ENCODE measurements around the gene MAGI1.
"Not testable (repeated sequence)": the region's sequence is repeated elsewhere in the genome, so short reads cannot be mapped to it uniquely, and the experiment has no call there.

MAGI1 gene

DNA sequence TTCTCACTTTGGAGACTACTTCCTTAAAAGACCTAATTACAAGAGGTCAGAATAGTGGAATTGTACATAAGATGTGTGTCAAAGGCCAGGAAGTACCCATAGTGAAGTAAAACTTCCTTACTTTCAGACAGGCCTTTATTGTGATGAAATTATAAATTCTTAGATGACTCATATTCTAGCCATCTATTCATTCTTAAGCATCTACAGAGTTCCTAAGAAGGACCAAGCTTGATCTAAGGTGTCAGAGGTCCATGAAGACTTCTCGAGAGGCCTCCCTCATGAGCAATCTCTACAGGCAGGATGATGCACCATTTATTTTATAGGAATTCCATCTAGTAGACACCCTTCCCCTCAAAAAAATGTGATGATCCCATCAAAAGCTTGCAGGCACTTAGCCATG lies 493.3 kb downstream of the MAGI1 start:
- no peak for DNase-seq (ENCODE audit: extremely low spot score)
- TF ChIP-seq FOXA1 (IDR thresholded peaks at IDR 0.05) (no peak), ELF4 (IDR thresholded peaks at IDR 0.05) (no peak), SUZ12 (IDR thresholded peaks at IDR 0.05) (no peak), SP1 (IDR thresholded peaks at IDR 0.05) (no peak), FOXK2 (IDR thresholded peaks at IDR 0.05) (no peak), ZNF384 (IDR thresholded peaks at IDR 0.05) (no peak), L3MBTL2 (conservative IDR thresholded peaks at IDR 0.05) (no peak), TARDBP (IDR thresholded peaks at IDR 0.05) (no peak), FOXM1 (IDR thresholded peaks at IDR 0.05; ENCODE audit: borderline replicate concordance) (no peak), LEF1 (IDR thresholded peaks at IDR 0.05; ENCODE audit: borderline replicate concordance) (no peak), CTBP1 (IDR thresholded peaks at IDR 0.05; ENCODE audit: borderline replicate concordance) (no peak)
- CTCF ChIA-PET: no interaction called here
- POLR2A ChIA-PET: no interaction called here

DNA sequence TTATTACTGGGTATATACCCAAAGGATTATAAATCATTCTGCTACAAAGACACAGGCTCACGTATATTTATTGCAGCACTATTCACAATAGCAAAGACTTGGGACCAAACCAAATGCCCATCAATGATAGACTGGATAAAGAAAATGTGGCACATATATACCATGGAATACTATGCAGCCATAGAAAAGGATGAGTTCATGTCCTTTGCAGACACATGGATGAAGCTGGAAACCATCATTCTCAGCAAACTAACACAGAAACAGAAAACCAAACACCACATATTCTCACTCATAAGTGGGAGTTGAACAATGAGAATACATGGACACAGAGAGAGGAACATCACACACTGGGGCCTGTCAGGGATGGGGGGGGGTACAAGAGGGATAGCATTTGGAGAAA lies 495.3 kb downstream of the MAGI1 start:
- CTCF ChIA-PET; POLR2A ChIA-PET; DNase-seq (ENCODE audit: extremely low spot score): not testable (repeated sequence)

DNA sequence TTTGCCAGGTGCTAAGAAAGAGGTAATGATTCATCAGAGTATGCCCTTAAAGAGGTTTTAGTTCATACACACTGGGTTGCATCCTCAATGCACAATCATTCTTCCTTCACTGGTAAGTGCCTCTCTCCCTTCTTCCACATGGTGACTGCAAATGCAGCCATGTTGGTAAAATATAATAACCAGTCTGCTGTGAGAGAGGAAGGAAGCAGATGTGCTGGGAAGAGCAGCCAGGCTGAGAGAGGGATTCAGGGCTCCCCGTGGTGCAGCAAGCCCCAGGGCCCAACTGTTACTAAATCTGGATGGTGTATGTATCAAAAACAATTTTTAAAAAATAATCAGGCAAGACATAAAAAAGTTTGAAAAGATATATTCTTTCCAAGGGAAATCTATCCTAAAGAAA lies 498.1 kb downstream of the MAGI1 start:
- no peak for DNase-seq (ENCODE audit: extremely low spot score)
- ChIA-PET POLR2A (no interaction called here), CTCF (no interaction called here)
- no peak for TF ChIP-seq FOXM1 (IDR thresholded peaks at IDR 0.05; ENCODE audit: borderline replicate concordance)
- no peak for TF ChIP-seq NFRKB (IDR thresholded peaks at IDR 0.05)
- no peak for TF ChIP-seq ZNF384 (IDR thresholded peaks at IDR 0.05)
- TF ChIP-seq SP1 (IDR thresholded peaks at IDR 0.05): no peak
- TF ChIP-seq ELF4 (IDR thresholded peaks at IDR 0.05): no peak
- TF ChIP-seq BHLHE40 (IDR thresholded peaks at IDR 0.05; ENCODE audit: borderline replicate concordance): no peak
- no peak for TF ChIP-seq CTBP1 (IDR thresholded peaks at IDR 0.05; ENCODE audit: borderline replicate concordance)
- no peak for TF ChIP-seq ARNT (IDR thresholded peaks at IDR 0.05)
- no peak for TF ChIP-seq LEF1 (IDR thresholded peaks at IDR 0.05; ENCODE audit: borderline replicate concordance)
- TF ChIP-seq L3MBTL2 (conservative IDR thresholded peaks at IDR 0.05): no peak
- TF ChIP-seq SUZ12 (IDR thresholded peaks at IDR 0.05): no peak
- TF ChIP-seq FOXA1 (IDR thresholded peaks at IDR 0.05): no peak

DNA sequence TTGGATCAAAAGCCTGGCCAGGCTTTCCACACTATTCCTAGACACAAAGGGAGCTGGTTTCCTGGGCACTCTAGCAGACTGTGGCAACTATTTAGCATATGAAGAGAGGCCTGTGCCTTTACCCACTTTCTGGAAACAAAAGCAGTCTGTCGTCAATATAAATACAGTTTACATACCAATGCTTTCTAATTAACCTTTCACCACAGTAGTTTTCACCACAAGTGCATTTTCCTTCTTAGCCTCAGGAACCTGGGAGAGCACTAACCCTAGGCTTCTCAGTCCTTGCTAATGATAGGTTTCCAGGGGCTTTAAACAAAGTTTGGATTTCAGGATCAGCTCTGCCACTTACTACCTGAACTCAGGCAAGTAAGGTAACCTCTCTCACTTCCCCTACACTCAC lies 499.1 kb downstream of the MAGI1 start:
- CTCF ChIA-PET: no interaction called here
- POLR2A ChIA-PET: no interaction called here
- TF ChIP-seq SP1 (IDR thresholded peaks at IDR 0.05): no peak
- TF ChIP-seq, protein P1, sequence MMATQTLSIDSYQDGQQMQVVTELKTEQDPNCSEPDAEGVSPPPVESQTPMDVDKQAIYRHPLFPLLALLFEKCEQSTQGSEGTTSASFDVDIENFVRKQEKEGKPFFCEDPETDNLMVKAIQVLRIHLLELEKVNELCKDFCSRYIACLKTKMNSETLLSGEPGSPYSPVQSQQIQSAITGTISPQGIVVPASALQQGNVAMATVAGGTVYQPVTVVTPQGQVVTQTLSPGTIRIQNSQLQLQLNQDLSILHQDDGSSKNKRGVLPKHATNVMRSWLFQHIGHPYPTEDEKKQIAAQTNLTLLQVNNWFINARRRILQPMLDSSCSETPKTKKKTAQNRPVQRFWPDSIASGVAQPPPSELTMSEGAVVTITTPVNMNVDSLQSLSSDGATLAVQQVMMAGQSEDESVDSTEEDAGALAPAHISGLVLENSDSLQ (IDR thresholded peaks at IDR 0.05): no peak
- DNase-seq (ENCODE audit: extremely low spot score): no peak

DNA sequence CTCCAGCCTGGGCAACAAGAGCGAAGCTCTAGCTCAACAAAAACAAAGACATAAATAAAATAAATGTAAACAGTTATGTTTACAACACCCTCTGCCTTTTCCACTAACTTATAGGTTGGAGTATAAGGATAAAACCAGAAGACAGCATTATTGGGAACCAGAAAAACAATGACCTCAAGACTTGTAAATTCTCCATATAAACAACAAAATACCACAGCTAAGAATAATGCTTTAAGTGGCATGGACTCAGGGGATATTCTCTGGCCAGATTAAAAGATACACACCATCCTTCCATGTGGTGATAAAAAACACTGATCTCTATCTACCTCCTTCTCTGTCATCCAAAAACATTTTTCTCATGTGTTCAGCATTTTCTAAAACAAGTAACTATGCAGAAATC lies 500.6 kb downstream of the MAGI1 start:
- DNase-seq (ENCODE audit: extremely low spot score): no peak
- ChIA-PET POLR2A (no interaction called here), CTCF (no interaction called here)
- no peak for TF ChIP-seq ELF4 (IDR thresholded peaks at IDR 0.05)
- no peak for TF ChIP-seq SP1 (IDR thresholded peaks at IDR 0.05)
- TF ChIP-seq NFRKB (IDR thresholded peaks at IDR 0.05): no peak
- TF ChIP-seq HDGF (IDR thresholded peaks at IDR 0.05; ENCODE audit: borderline replicate concordance): no peak
- no peak for TF ChIP-seq FOXM1 (IDR thresholded peaks at IDR 0.05; ENCODE audit: borderline replicate concordance)
- TF ChIP-seq FOXA1 (IDR thresholded peaks at IDR 0.05): no peak
- TF ChIP-seq LEF1 (IDR thresholded peaks at IDR 0.05; ENCODE audit: borderline replicate concordance): no peak
- TF ChIP-seq CTBP1 (IDR thresholded peaks at IDR 0.05; ENCODE audit: borderline replicate concordance): no peak
- no peak for TF ChIP-seq FOXK2 (IDR thresholded peaks at IDR 0.05)
- no peak for TF ChIP-seq SUZ12 (IDR thresholded peaks at IDR 0.05)
- TF ChIP-seq BHLHE40 (IDR thresholded peaks at IDR 0.05; ENCODE audit: borderline replicate concordance): no peak

DNA sequence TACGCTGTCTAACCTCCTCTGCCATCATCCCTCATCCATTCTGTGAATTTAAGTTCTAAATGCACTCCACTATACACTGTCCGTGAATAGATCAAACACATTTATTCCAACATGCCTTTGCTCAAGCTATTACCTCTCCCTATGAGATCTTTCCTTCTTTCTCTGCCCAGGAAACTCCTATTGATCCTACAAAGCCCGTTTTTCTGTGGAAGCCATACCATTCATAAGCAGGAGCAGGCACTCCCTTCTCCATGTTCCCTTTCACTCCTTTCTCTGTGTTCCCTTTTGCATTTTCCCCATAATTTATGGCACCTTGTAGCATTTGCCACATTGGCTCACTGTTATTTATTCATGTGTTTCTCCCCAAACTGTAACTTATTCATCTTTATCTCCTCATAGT lies 501.6 kb downstream of the MAGI1 start:
- CTCF ChIA-PET: no interaction called here
- no peak for DNase-seq (ENCODE audit: extremely low spot score)
- no peak for TF ChIP-seq L3MBTL2 (conservative IDR thresholded peaks at IDR 0.05)
- TF ChIP-seq ZNF384 (IDR thresholded peaks at IDR 0.05): no peak
- no peak for TF ChIP-seq NFRKB (IDR thresholded peaks at IDR 0.05)
- TF ChIP-seq, protein P1 (IDR thresholded peaks at IDR 0.05): no peak
- no peak for TF ChIP-seq SP1 (IDR thresholded peaks at IDR 0.05)
- TF ChIP-seq LEF1 (IDR thresholded peaks at IDR 0.05; ENCODE audit: borderline replicate concordance): no peak
- no peak for TF ChIP-seq FOXK2 (IDR thresholded peaks at IDR 0.05)
- no peak for TF ChIP-seq HDGF (IDR thresholded peaks at IDR 0.05; ENCODE audit: borderline replicate concordance)
- TF ChIP-seq SUZ12 (IDR thresholded peaks at IDR 0.05): no peak
- TF ChIP-seq FOXM1 (IDR thresholded peaks at IDR 0.05; ENCODE audit: borderline replicate concordance): no peak
- TF ChIP-seq BHLHE40 (IDR thresholded peaks at IDR 0.05; ENCODE audit: borderline replicate concordance): no peak
- TF ChIP-seq ELF4 (IDR thresholded peaks at IDR 0.05): no peak
- TF ChIP-seq CTBP1 (IDR thresholded peaks at IDR 0.05; ENCODE audit: borderline replicate concordance): no peak
- TF ChIP-seq ARNT (IDR thresholded peaks at IDR 0.05): no peak
- TF ChIP-seq TARDBP (IDR thresholded peaks at IDR 0.05): no peak
- TF ChIP-seq FOXA1 (IDR thresholded peaks at IDR 0.05): no peak
- POLR2A ChIA-PET: no interaction called here

DNA sequence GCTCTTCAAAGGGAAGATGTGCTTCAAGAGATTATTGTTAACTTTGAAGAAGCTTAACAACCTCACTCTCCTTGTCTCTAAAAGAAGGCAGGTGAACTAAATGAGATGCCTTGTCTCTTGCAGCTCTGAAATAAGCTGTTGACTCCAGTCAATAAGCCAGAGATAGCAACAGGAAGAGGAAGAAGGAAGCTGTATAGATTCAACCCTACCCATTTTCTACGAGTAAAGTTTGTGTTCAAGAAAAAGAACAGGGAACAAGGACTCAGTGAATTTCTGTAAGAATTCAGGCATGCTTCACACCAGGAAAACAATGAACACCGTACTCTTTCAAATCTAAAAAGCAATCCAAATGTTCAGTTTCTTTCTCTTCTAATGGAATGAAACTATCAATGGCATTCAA lies 503.5 kb downstream of the MAGI1 start:
- ChIA-PET CTCF (interaction anchor here (1.2 kb wide), 1 partner anchor 21 kb away, joined by 3 read pairs; no protein-coding TSS in a partner anchor), POLR2A (no interaction called here)
- no peak for TF ChIP-seq CTBP1 (IDR thresholded peaks at IDR 0.05; ENCODE audit: borderline replicate concordance)
- no peak for TF ChIP-seq SP1 (IDR thresholded peaks at IDR 0.05)
- no peak for TF ChIP-seq LEF1 (IDR thresholded peaks at IDR 0.05; ENCODE audit: borderline replicate concordance)
- TF ChIP-seq, protein P1 (IDR thresholded peaks at IDR 0.05): no peak
- TF ChIP-seq TARDBP (IDR thresholded peaks at IDR 0.05): no peak
- TF ChIP-seq ARNT (IDR thresholded peaks at IDR 0.05): no peak
- no peak for TF ChIP-seq FOXK2 (IDR thresholded peaks at IDR 0.05)
- no peak for TF ChIP-seq ELF4 (IDR thresholded peaks at IDR 0.05)
- TF ChIP-seq FOXA1 (IDR thresholded peaks at IDR 0.05): no peak
- TF ChIP-seq ZNF384 (IDR thresholded peaks at IDR 0.05): no peak
- no peak for TF ChIP-seq SUZ12 (IDR thresholded peaks at IDR 0.05)
- TF ChIP-seq FOXM1 (IDR thresholded peaks at IDR 0.05; ENCODE audit: borderline replicate concordance): no peak
- no peak for TF ChIP-seq NFRKB (IDR thresholded peaks at IDR 0.05)
- no peak for TF ChIP-seq L3MBTL2 (conservative IDR thresholded peaks at IDR 0.05)
- no peak for TF ChIP-seq HDGF (IDR thresholded peaks at IDR 0.05; ENCODE audit: borderline replicate concordance)
- no peak for TF ChIP-seq BHLHE40 (IDR thresholded peaks at IDR 0.05; ENCODE audit: borderline replicate concordance)
- no peak for DNase-seq (ENCODE audit: extremely low spot score)

All from HEK293T (cell line).